Activated CD8-positive, alpha-beta memory T cell treated with anti-CD3 and anti-CD28 coated beads, Interleukin-2, amount 50 U/mL, for 4 hours (primary cell): ENCODE data around the gene ELL2.

Experiments used
- DNase-seq: peaks from one replicate; pipeline ENCODE4 v3.0.0-alpha.2; 2020

The ELL2 gene

DNA sequence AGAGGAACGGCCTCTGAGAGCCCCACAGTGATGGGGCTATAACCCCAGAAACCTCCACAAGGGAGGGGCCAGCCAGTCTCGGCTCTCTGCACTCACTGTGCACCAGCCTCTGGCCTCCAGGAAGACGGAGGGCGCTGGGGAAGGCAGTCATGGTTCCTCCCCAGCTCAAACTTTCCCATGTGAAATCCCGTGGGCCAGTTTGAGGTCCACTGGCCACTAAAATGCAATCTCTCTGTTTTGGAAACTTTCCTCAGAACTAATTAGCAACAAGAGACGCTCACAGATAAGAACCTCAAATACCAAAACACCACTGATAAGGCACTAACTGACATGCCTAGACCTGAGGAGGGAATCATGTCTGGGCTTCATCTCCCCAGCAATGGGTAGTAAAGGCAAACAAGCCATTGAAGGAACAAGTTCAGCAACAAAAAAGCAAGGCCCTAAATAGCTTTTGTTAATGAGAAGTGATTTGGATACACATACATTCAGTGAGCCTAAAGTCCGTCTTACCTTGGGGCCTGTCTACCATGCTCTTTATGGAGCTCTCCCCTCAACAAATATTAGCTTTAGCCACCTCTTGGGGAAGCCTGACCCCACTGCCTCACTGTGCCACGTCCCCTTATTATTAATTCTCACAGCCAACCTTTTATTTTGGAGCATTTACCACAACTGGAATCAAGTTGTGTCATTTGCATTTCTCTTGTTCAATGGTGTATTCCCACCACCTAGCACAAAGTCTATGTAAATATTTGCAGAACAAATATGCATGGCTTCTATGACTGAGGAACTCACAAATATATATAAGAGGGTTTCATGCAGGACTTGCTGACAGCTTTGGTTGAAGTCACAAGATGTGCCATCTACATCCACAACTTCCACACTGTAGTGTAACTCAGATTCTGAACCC, 83.0 kb downstream of the ELL2 start:
- no peak for DNase-seq

GRCh38 chr5:95876782-95877181, 84.9 kb downstream of the ELL2 start:
- DNase-seq, result no peak

DNA sequence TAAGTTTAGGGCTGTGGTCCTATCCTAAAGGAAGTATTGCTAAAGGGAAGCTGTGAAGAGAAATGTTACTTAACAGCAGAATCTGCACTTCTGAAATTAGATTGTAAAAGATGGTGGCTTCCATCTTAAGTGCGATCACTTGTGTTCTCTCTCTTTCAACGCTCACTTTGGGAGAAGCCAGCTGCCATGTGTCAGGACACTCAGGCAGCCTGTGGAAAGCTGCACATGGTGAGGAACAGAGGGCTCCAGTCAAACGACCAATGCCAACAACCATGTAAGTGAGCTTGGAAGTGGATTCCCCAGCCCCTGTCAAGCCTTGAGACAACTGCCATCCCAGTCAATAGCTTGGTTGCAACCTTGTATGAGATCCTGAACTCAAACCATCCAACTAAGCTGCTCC, 87.4 kb downstream of the ELL2 start:
- DNase-seq, result no peak

DNA sequence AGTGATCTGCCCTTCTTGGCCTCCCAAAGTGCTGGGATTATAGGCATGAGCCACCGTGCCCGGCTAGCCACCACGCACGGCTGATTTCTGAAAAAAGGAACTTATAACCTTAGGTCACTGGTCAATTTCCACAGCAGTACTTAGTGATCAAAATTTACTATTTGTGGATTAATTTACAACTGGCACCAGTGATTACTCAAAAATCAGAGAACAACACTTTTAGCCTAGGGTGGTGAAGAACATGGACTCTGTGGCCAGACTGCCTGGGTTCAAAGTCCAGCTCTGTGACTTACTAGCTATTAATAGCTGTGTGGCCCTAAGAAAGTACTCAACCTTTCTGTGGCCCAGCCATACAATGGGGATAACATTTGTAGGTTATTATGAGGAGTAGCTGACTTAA, 88.3 kb downstream of the ELL2 start:
- DNase-seq, result no peak

GRCh38 chr5:95872346-95873268, 89.0 kb downstream of the ELL2 start:
- no peak for DNase-seq

- DNase-seq, result no peak
Measured at GRCh38 chr5:95871146-95871806, 90.4 kb downstream of the ELL2 start.

DNA sequence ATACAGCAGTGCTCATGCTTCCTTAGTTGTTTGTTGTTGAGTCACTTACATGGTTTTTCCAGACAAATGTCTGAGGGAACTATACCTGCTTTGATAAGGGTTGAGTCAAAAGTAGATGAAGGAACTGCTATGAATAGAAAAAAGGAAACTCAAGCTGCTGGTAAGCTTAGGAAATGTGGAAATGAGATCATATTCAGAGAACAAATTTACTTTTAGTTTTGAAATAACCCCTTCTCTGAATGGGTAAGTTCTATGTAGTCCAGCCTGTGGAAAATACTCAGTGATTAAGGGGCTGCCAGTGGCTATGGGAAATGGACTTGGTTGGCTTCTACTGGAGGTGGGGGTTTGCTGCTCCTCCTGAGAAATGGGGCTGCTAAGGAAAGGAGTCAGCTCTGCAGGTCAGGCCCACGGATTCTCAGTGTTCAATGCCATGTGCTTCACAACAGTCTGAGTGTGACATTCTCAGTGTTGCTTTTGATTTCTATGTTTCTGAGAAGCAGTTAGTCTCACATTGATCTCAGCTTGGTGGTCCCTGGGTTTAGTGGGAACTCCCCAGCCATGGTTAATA, 91.5 kb downstream of the ELL2 start:
- DNase-seq, result peak; percentile 18

DNA sequence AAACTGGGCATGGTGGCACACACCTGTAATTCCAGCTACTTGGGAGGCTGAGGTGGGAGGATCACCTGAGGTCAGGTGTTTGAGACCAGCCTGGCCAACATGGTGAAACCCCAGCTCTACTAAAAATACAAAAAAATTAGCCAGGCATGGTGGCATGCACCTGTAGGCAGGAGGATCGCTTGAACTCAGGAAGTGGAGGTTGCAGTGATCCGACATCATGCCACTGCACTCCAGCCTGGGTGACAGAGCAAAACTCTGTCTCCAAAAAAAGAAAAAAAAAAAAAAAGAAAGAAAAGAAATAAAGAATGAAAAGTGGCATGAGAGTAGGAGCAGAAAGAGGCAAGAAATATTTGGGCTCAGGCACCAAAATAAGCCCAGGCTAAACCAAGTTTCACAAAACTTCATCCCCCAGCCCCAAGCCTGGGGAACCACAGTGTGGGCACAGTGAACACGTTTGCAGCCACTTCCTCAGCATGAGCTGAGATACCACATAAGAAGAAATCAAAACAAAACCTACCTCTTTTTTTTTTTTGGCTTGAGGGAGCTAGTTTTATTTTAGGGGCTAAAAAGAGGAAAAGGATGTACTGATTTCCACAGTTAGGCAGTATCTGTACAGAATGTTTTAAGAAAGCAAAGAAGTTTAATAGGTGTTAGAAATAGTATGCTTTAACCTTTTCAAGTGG, 92.3 kb downstream of the ELL2 start:
- peak; percentile 39 for DNase-seq

- DNase-seq, result no peak
Measured at GRCh38 chr5:95868136-95868535, 93.5 kb downstream of the ELL2 start.

- DNase-seq, result no peak
Measured at GRCh38 chr5:95866435-95867040, 95.1 kb downstream of the ELL2 start.

- no peak for DNase-seq
Measured at GRCh38 chr5:95864944-95865504, 96.6 kb downstream of the ELL2 start.

- DNase-seq, result no peak
Measured at GRCh38 chr5:95864456-95864855, 97.2 kb downstream of the ELL2 start.

GRCh38 chr5:95863383-95863757, 98.3 kb downstream of the ELL2 start:
- DNase-seq, result no peak

- DNase-seq, result no peak
Measured at GRCh38 chr5:95862671-95863382, 98.8 kb downstream of the ELL2 start.

DNA sequence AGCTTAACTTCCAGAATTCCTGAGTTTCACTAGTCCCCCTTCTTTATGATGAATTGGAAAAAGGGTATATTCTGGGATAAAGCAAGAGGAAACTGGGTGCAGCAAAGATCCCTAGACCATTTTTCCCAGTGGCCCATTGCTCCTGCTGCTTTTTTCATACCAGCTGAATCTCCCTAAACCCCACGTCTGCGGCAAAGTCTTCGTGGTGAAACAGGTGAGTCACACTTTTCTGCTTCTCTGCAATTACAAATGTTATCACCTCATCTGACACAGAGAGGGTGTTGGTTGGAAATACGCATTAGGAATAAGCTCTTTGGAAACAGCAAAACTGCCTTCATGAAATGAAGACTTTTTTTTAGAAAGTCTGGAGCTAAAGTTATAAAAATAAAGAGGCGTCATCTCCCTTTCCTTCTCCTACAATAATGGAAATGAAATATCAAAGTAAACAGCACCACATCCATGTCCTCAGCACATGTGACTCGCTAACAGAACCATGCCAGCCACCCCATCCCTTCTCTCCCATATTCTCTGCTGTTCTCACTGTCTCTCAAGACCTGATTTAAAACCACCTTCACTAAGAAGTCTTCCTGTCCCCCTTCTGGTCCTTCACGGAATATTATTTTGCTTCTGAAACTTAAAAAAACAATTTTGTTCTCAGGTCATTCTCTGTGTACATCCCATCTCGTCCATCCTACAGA, 99.6 kb downstream of the ELL2 start:
- peak; percentile 31 for DNase-seq

GRCh38 chr5:95861221-95861863, 100.3 kb downstream of the ELL2 start:
- DNase-seq, result no peak

DNA sequence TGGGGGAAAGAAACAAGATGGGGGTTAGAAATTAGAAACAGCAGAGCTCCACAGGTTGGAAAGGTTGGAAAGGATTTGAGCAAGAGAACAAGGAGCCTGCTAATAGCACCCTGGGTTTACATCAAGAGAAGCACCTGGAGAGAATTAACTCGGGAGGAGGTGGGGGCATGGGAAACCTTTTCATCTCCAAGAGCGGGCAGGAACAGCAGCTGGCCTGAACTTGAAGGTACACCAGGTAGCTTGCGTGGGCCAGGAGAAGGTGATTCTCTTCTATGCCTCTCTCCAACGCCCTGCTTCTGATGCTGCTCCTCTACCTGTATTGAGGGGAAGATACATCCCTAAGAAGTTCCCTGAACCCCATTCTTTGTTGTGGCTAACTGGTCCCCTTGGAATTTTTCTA, 102.0 kb downstream of the ELL2 start:
- no peak for DNase-seq

- peak; percentile 93 for DNase-seq
Measured at GRCh38 chr5:95858661-95859595, 102.7 kb downstream of the ELL2 start.
